ENCODE measurements around the gene ARHGEF19. TPM values are rescaled to one million over a fixed set of nuclear protein-coding genes. Genes with fewer than 3 reads are reported as not detected.

ARHGEF19 gene
- total RNA-seq, 1 donor, result 6.5 TPM

- H3K4me2 ChIP-seq (ENCODE audit: insufficient read depth, low read length), result no peak overlapping the region
- H3K79me2 ChIP-seq (ENCODE audit: insufficient read depth, low read length), result peaks cover 5% of the 10 kb centered on the region
- no peaks in the 10 kb centered on the region for H3K27me3 ChIP-seq (ENCODE audit: insufficient read depth, low read length)
- no peak overlapping the region for H3K4me3 ChIP-seq (ENCODE audit: insufficient read depth, low read length)
- H3K36me3 ChIP-seq (ENCODE audit: insufficient read depth, low read length), result no peaks in the 10 kb centered on the region
- H3K9me3 ChIP-seq (ENCODE audit: low read depth, low read length), result no peaks in the 10 kb centered on the region
- H4K20me1 ChIP-seq (ENCODE audit: insufficient read depth, low read length), result no peaks in the 10 kb centered on the region
- peak; percentile 55 for DNase-seq (ENCODE audit: insufficient read length, low spot score, missing footprints)
- H2AFZ ChIP-seq (ENCODE audit: low read length), result no peak overlapping the region
- TF ChIP-seq, protein P1, sequence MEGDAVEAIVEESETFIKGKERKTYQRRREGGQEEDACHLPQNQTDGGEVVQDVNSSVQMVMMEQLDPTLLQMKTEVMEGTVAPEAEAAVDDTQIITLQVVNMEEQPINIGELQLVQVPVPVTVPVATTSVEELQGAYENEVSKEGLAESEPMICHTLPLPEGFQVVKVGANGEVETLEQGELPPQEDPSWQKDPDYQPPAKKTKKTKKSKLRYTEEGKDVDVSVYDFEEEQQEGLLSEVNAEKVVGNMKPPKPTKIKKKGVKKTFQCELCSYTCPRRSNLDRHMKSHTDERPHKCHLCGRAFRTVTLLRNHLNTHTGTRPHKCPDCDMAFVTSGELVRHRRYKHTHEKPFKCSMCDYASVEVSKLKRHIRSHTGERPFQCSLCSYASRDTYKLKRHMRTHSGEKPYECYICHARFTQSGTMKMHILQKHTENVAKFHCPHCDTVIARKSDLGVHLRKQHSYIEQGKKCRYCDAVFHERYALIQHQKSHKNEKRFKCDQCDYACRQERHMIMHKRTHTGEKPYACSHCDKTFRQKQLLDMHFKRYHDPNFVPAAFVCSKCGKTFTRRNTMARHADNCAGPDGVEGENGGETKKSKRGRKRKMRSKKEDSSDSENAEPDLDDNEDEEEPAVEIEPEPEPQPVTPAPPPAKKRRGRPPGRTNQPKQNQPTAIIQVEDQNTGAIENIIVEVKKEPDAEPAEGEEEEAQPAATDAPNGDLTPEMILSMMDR (IDR thresholded peaks at IDR 0.05; ENCODE audit: extremely low read depth, low read depth, low read length), result no peak
- H3K27ac ChIP-seq (ENCODE audit: low read depth, low read length), result no peak overlapping the region
- peaks cover 12% of the 10 kb centered on the region for H3K4me1 ChIP-seq (ENCODE audit: insufficient read depth, low read length)
These were observed 50.2 kb downstream of the ARHGEF19 start for GRCh38 chr1:16162163-16162822.

DNA sequence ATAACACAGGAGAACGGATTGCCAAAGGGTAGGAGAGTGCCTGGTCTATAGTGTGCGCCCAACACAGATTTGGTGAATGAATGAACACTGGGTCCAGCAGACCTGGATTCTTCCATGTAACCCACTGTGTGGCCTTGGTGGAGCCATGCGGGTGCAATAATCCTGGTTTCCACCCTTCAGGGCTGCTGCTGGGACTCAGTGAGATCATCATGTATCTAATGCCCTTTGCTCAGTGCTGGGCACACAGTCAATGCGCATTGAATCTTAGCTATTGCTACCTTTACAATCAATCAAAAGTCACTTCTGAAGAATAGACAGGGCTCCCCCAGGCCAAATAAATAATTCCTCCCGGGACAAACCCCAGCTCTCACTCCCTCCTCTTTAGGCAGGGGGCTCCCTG lies 50.7 kb downstream of the ARHGEF19 start:
- H3K9me3 ChIP-seq (ENCODE audit: low read depth, low read length), result no peaks in the 10 kb centered on the region
- H3K4me2 ChIP-seq (ENCODE audit: insufficient read depth, low read length), result no peak overlapping the region
- H3K27ac ChIP-seq (ENCODE audit: low read depth, low read length), result no peak overlapping the region
- no peak overlapping the region for H2AFZ ChIP-seq (ENCODE audit: low read length)
- no peaks in the 10 kb centered on the region for H4K20me1 ChIP-seq (ENCODE audit: insufficient read depth, low read length)
- H3K27me3 ChIP-seq (ENCODE audit: insufficient read depth, low read length), result no peaks in the 10 kb centered on the region
- H3K4me3 ChIP-seq (ENCODE audit: insufficient read depth, low read length), result no peak overlapping the region
- TF ChIP-seq, protein P1 (IDR thresholded peaks at IDR 0.05; ENCODE audit: extremely low read depth, low read depth, low read length), result no peak
- peaks cover 17% of the 10 kb centered on the region for H3K4me1 ChIP-seq (ENCODE audit: insufficient read depth, low read length)
- DNase-seq (ENCODE audit: insufficient read length, low spot score, missing footprints), result peak; percentile 17
- no peaks in the 10 kb centered on the region for H3K36me3 ChIP-seq (ENCODE audit: insufficient read depth, low read length)
- H3K79me2 ChIP-seq (ENCODE audit: insufficient read depth, low read length), result peaks cover 9% of the 10 kb centered on the region

- Histone ChIP-seq H3K36me3 (ENCODE audit: insufficient read depth, low read length) (no peaks in the 10 kb centered on the region), H3K4me3 (ENCODE audit: insufficient read depth, low read length) (no peak overlapping the region), H3K4me2 (ENCODE audit: insufficient read depth, low read length) (no peak overlapping the region), H2AFZ (ENCODE audit: low read length) (no peak overlapping the region), H3K27me3 (ENCODE audit: insufficient read depth, low read length) (no peaks in the 10 kb centered on the region), H3K4me1 (ENCODE audit: insufficient read depth, low read length) (peaks cover 22% of the 10 kb centered on the region), H3K9me3 (ENCODE audit: low read depth, low read length) (no peaks in the 10 kb centered on the region), H3K79me2 (ENCODE audit: insufficient read depth, low read length) (peaks cover 28% of the 10 kb centered on the region), H4K20me1 (ENCODE audit: insufficient read depth, low read length) (peaks cover 6% of the 10 kb centered on the region), H3K27ac (ENCODE audit: low read depth, low read length) (no peak overlapping the region)
- TF ChIP-seq, protein P1 (IDR thresholded peaks at IDR 0.05; ENCODE audit: extremely low read depth, low read depth, low read length), result no peak
- DNase-seq (ENCODE audit: insufficient read length, low spot score, missing footprints), result peak; percentile 74
These were observed 53.2 kb downstream of the ARHGEF19 start for GRCh38 chr1:16158993-16159831.

DNA sequence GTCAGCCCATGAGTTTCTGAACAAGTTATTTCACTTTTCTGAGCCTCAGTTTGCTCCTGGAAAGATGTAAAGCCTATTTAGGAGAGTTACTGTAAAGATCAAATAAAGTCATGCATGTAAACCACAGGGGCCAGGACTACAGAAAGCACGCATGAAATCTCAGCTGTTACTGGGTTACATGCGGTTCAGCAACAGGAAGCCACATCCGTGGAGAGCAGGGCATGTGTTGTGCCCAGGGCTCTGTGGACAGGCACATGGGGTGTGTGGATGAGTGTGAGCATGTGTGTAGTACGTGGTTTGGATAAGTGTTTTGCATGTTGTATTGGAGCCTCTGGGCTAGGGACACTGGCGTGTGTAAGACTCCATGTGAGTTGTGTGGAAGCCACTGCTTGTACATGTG lies 54.4 kb downstream of the ARHGEF19 start:
- no peak overlapping the region for H3K4me3 ChIP-seq (ENCODE audit: insufficient read depth, low read length)
- peak; percentile 49 for DNase-seq (ENCODE audit: insufficient read length, low spot score, missing footprints)
- TF ChIP-seq, protein P1 (IDR thresholded peaks at IDR 0.05; ENCODE audit: extremely low read depth, low read depth, low read length), result no peak
- peaks cover 34% of the 10 kb centered on the region for H3K4me1 ChIP-seq (ENCODE audit: insufficient read depth, low read length)
- peaks cover 10% of the 10 kb centered on the region for H4K20me1 ChIP-seq (ENCODE audit: insufficient read depth, low read length)
- H3K79me2 ChIP-seq (ENCODE audit: insufficient read depth, low read length), result peaks cover 40% of the 10 kb centered on the region
- peak overlapping the region; percentile 89 for H3K4me2 ChIP-seq (ENCODE audit: insufficient read depth, low read length)
- H3K27me3 ChIP-seq (ENCODE audit: insufficient read depth, low read length), result no peaks in the 10 kb centered on the region
- H3K36me3 ChIP-seq (ENCODE audit: insufficient read depth, low read length), result no peaks in the 10 kb centered on the region
- H3K9me3 ChIP-seq (ENCODE audit: low read depth, low read length), result no peaks in the 10 kb centered on the region
- H3K27ac ChIP-seq (ENCODE audit: low read depth, low read length), result no peak overlapping the region
- H2AFZ ChIP-seq (ENCODE audit: low read length), result no peak overlapping the region

All from osteoblast (primary cell).